Frontal cortex (tissue), 4 donors: ENCODE results near the gene TRIM69. TPM values are rescaled to one million over a fixed set of nuclear protein-coding genes. Genes with fewer than 3 reads are reported as not detected.
"Not testable (repeated sequence)": the region's sequence is repeated elsewhere in the genome, so short reads cannot be mapped to it uniquely, and the experiment has no call there.

Source experiments
- DNase-seq, 2 donors: peaks; one replicate each; pipeline ENCODE4 v3.0.0; 2012; ENCODE audit warnings: low spot score in 2 of 2
- FAIRE-seq: peaks from 2 replicates; lab custom pipeline; 2012; peaks lifted over from hg19 to GRCh38; lab: Jason Lieb, UNC
- total RNA-seq: library from RNA; depleted of rRNA; stranded (reverse); fragments of >200 nt; gene quantifications from one replicate; pipeline ENCODE4 v1.2.3, GENCODE V29; 2014
- donor health status: control.
- donor health status: control.
- donor health status: control.

TRIM69 gene
- total RNA-seq, 1 donor from 2014 or later, result 40.4 TPM

DNA sequence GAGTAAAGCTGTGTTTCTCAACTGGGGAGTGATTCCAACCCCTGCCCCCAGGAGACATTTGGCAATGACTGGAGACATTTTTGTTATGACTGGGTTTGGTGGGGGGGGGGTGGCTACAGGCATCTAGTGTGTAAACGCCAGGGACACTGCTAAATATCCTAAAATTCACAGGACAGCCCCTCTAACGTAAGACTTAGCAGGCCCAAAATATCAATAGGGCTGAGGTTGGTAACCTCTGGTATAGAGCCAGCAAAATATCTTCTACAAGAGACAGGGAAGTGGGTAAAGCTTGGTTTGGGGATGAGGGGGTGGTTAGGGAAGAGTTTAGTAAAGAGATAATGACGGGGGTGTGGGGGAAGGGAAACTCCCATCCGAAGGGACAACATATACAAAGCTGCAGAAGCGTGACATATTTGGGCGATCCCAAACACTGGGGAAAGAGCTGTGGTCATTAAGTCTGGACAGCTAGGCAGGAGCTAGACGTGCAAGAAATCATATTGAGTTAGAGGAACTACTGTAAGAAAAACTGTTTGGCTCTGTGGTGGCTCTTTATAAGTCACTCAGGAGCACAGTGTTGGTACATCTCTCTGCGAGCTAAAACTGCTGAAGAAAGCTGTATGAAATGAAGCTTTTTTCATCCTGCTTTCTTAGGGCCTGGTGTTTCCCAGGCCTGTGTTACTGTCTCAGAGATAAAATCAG lies 697 bp upstream of the TRIM69 start:
- no peak for FAIRE-seq
- no peak for DNase-seq

DNA sequence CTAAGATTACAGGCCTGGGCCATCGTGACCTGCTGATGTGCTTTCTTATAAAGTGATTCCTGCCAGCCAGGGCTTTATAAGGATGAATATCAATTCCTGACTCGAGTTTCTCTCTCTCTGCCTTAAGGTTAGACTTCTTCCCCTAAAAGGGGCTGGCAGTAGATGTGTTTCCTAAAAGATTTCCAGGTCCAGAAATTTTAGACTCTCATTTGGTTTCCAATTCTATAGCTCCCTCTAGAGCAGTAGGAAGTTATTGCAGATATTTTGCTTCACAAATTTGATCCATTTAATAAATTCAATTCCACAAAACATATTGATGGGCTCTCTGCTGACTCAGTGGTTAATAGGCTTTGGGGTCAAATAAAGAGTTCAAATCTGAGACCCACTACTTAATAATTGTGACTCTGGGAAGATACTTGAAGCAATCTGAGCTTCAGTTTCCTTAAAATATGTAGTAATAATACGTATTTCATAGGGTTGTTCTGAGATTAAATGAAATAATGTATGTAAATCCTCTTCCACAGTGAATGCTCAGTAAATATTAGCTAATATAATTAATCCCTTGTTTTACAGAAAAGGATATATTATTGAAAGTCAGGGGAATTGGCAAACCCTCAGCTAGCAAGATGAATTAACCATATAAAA lies 2.1 kb downstream of the TRIM69 start:
- FAIRE-seq (no peak), DNase-seq (peak in 1 of 2 donors; percentile 35)

DNA sequence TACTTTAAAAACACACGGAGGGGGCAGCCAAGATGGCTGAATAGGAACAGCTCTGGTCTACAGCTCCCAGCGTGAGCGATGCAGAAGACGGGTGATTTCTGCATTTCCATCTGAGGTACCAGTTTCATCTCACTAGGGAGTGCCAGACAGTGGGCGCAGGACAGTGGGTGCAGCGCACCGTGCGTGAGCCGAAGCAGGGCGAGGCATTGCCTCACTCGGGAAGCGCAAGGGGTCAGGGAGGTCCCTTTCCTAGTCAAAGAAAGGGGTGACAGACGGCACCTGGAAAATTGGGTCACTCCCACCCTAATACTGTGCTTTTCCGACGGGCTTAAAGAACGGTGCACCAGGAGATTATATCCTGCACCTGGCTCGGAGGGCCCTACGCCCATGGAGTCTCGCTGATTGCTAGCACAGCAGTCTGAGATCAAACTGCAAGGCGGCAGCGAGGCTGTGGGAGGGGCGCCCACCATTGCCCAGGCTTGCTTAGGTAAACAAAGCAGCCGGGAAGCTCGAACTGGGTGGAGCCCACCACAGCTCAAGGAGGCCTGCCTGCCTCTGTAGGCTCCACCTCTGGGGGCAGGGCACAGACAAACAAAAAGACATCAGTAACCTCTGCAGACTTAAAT lies 3.0 kb downstream of the TRIM69 start:
- FAIRE-seq, DNase-seq: not testable (repeated sequence)

DNA sequence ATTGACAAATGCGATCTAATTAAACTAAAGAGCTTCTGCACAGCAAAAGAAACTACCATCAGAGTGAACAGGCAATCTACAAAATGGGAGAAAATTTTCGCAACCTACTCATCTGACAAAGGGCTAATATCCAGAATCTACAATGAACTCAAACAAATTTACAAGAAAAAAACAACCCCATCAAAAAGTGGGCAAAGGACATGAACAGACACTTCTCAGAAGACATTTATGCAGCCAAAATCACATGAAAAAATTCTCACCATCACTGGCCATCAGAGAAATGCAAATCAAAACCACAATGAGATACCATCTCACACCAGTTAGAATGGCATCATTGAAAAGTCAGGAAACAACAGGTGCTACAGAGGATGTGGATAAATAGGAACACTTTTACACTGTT lies 7.1 kb downstream of the TRIM69 start:
- not testable (repeated sequence) for FAIRE-seq, DNase-seq

DNA sequence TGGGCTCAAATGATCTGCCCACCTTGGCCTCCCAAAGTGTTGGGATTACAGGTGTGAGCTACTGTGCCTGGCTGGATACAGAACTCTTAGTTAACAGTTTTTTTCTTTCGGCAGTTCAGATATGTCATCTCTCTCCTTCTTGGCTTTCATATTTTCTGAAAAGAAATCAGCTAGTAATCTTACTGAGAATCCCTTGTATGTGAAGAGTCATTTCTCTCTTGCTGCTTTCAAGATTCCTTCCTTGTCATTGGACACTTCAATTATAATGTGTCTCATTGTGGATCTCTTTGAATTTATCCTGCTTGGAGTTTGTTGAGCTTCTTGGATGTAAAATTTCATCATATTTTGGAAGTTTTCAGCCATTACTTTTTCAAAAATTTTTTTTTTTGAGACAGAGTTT lies 17.0 kb downstream of the TRIM69 start:
- FAIRE-seq (no peak), DNase-seq (no peak)

DNA sequence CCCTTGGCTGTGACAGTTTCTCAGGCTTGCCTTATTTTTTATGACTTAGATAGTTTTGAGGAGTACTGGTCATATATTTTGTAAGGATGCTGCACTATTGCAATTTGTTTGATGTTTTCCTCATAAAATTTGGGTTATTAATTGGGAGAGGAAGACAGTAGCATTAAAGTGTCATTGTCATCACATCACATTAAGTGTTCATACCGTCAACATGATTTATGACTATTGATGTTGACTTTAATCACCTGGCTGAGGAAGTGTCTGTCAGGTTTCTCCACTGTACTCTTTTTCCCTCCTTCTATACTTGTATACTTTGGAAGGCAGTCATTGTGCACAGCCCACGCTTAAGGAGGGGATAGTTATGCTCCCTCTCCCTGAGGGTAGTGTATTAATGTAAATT lies 26.9 kb downstream of the TRIM69 start:
- no peak for FAIRE-seq
- no peak for DNase-seq

DNA sequence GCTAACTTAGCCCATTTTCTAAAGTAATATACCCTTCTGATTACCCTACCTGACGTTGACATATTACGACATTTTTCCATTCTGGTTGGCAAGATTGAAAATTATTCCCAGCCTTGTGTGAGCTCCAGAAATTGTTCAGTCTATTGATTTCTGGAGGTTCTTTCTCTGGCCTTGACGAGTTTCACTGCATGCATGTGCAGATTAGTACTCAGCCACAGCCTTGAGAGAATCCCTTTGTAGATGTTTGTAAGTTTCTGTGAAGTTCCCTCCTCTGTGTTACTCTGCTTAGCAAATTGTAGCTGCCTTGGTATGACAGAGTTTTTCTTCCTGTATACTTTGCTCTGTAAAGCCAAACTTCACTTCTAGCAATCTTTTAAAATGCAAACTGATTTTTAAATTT lies 27.5 kb downstream of the TRIM69 start:
- no peak for FAIRE-seq
- no peak for DNase-seq

DNA sequence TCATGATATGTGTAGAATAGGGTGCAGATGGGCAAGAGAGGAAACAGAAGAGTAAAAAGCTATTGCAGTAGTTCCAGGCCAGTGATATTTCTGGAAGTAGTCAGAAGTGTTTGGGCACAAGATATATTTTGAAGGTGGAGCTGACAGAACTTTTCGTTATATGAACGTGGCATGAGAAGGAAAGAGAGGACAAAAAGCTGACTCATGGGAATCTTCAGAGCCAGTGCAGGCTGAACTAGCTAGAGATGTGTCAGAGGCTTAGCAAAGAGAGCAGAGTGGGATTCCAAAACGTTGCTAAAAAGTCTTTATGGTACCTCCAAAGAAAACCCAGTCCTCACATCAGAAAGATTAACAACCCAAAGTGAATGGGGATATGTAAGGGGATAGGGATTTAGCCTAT lies 28.7 kb downstream of the TRIM69 start:
- FAIRE-seq (no peak), DNase-seq (no peak)

DNA sequence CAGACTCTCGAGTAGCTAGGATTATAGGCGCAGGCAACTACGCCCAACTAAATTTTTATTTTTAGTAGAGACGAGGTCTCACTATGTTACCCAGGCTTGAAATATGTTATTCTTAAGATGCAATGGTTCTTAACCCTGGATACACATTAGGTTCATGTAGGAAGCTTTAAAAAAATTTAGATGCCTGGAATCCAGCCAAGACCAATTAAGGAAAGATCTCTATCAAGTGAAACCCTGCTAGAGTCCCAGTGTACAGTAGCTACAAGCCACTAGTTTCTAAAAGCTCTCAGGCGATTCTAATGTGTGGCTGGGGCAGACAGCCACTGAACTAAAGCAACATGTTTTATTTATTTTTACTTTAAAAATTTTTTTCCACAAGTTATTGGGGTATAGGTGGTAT lies 33.2 kb downstream of the TRIM69 start:
- DNase-seq (no peak), FAIRE-seq (no peak)

DNA sequence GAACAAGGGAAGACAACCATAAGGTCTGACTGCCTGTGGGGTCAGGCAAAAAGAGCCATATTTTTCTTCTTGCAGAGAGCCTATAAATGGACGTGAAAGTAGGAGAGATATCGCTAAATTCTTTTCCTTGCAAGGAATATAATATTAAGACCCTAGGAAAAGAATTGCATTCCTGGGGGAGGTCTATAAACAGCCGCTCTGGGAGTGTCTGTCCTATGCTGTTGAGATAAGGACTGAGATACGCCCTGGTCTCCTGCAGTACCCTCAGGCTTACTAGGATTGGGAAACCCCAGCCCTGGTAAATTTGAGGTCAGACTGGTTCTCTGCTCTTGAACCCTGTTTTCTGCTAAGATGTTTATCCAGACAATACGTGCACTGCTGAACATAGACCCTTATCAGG lies 34.4 kb downstream of the TRIM69 start:
- FAIRE-seq, result not testable (repeated sequence)

DNA sequence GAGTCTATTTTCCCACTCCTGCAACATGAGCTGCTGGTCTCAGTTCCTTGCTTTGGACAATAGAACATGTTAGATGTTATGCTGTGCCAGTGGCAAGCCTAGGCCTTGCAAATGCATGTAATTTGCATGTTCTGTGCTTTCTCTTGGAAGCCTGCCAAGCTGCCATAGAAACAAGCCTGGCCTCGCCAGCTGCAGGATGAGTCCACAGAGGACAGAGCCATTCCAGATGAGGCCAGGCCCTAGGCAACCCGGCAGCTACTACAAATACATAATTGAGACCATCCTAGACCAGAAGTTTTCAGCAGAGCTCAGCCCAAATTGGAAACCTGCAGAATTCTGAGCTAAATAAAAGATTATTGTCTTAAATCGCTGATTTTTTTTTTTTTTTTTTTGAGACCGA lies 39.6 kb downstream of the TRIM69 start:
- no peak for FAIRE-seq
- DNase-seq, result peak in 1 of 2 donors; percentile 4

More for the DNA sequence above, 34.4 kb downstream of the TRIM69 start:
- not testable (repeated sequence) for DNase-seq

DNA sequence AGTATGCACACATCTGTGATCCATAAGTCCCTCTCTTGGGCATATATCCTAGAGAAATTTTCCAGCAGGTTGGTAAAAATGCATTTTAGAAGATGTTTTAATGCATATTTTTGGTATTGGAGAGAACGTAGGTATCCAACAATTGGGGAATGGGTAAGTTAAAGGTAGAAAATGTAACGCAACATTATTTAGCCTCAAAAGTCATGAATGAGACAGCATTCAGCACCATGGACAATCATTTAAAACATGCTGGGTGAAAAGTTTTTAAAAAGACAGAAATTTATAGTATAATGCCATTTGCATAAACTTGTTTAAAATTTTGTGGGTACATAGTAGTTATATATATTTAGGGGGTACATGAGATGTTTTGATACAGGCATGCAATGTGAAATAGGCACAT lies 43.4 kb downstream of the TRIM69 start:
- DNase-seq (no peak), FAIRE-seq (no peak)

DNA sequence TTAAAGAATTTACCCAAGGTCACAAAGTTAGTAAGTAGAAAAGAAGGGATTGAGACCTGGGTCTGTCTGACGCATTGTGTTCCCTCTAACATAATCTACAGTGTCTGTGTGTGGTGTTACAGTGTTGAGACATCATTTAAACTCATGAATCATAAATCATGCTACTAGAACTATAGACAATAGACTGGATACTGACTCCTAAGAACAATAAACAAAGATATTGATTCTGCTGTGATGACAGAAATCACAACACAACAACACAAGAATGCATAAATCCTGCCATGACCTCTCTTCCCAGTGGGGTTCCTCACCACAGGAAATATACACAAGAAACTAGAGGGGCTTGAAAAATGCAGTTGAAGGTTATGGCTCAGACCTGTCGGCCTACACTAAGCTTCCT lies 44.3 kb downstream of the TRIM69 start:
- FAIRE-seq (no peak), DNase-seq (no peak)

DNA sequence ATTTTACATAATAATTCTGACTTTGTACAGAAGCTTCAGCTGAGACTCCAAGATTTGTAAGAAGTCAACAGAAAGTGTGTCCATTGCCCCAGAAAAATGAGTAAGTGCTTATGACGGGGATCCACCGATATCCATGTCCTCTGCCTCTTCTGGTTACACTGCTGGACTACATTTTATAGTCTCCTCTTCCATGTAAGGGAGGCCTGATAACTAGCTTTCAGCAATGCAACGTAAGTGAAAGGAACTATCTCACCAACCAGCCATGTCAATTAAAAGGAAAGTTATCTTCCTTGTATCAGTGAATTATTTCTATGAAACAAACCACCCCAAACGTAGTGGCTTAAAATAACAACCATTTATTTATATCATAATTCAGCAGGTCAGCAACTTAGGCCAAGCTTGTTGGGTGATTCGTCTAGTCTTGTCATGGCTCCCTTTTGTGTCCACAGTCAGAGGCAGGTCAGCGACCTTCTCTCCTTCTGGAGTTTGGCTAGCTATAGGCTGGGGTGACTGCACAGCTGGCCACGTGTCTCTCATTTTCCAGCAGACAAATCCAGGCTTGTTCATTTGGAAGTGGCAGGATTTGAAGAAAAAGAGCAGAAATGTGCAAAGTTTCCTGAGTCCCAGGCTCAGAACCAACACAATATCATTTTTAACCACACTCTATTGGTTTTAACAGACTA lies 44.9 kb downstream of the TRIM69 start:
- FAIRE-seq, result no peak
- DNase-seq, result no peak

DNA sequence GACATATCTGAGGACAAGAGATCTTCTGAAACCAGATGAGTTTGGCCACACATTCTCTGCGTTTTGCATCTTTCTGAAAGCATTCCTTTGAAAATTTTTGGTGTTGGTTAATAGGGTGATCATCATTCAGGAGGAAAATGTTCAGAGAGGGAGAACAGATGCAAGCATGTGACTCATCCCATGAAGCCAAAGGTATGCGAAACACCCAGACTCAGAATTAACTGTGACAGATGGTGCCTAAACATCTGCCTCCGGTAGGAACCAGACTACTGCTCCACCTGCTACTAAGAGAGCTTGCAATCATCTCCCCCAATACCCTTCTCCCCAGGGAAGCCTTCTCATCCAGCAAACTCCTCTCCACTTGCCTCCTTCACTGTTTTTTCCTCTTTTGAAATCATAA lies 46.2 kb downstream of the TRIM69 start:
- FAIRE-seq (no peak), DNase-seq (no peak)

DNA sequence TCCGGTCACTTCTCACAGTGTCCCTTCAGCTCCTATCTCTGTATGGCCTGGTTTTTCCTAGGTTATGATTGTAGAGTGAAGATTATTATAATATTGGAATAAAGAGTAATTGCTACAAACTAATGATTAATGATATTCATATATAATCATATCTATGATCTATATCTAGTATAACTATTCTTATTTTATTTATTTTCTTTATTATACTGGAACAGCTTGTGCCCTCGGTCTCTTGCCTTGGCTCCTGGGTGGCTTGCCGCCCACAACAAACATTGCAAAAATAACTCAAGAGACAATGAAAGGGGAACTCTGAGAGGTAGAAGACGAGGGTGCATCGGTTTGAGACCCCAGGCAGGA lies 48.6 kb downstream of the TRIM69 start:
- FAIRE-seq, DNase-seq: not testable (repeated sequence)

DNA sequence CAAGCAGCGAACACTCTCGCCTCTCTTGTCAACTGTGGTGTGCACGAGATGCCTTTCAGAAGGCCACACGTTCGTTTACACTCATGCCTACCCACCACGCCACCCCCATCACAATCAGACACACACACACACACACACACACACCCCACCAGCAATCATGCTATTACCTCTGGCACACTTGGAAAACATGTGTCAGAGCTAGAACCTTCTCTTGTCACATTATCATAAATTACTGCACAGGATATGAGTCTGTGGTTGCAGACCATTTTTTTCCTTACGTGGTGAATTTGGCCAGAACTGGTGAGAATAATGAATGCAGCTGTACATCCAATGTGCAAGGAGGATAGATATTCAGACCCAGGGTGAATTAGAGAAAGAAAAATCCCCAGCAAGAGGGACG lies 52.4 kb downstream of the TRIM69 start:
- FAIRE-seq (no peak), DNase-seq (no peak)

DNA sequence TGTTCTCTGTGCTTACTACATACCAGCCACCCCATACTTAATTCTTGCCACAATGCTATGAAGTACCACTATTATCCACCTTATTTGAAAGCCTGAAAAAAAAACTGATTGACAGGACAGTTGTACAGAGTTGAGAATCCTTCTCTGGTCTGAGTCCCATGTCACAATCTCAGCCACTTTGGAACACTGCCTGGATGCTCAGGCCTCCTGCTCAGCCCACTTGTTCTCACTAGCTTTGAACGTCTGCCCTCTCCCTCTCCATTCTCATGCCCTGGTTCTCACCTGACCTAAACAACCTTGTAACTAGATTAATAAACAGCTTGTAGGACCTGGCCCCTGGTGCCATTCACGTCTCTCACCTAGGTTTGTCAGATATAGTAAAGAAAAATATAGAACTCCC lies 53.9 kb downstream of the TRIM69 start:
- DNase-seq (no peak), FAIRE-seq (no peak)

DNA sequence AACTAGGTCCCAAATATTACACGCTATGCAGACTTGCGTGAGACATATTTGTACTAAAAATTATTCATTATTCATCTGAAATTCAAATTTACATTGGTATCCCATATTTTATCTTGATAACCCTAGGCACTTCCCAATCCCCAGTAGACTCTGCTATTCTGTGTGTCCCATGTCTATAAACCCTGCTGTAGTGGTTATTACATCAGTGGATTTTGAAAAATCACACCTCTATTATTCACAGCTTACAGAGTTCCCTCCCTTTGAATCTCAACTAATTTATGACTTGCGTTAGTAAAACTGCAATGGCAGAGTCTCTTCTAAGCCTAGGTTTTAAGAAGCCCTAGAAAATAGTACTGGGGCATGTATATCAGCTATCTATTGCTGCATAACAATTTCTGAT lies 54.3 kb downstream of the TRIM69 start:
- FAIRE-seq (no peak), DNase-seq (no peak)

DNA sequence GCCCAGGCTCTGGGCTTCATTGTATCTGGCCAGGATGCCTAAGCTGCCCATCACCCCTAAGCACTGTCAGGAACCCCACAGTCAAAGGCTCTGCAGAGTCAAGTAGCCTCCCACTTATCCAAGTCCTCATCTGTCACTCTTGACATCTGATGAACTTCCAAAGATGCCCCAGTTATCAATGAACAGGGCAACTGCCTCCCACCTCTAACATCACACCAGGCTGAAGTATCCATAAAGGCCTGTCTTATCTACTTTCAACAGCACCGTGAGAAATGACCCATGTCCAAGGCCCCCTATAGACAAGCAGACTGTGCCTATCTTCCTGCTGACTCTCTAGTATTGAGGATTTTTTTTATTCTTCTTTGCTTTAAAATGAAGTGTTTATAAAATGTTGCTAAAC lies 56.4 kb downstream of the TRIM69 start:
- FAIRE-seq (no peak), DNase-seq (no peak)

DNA sequence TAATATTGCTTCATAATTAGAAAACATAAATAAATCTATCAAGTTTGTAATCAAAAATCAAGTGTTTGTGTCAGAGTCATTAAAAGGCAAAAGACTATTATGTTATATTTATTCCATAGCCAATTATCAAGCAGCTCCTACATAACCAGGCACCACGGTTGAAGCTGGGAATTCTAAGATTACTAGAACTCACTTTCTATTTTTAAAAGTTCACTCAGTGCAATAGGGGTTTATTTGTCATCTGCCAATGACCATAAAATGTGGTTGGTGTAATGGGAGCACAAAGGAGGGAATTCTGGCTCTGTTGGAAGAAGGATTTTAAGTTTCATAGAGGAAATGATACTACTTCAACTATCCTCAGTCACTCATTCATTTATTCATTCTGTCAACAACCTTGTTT lies 57.7 kb downstream of the TRIM69 start:
- FAIRE-seq, result peak; percentile 77
- no peak for DNase-seq
